ENCODE results near the gene OSBPL10. TPM values are rescaled to one million over a fixed set of nuclear protein-coding genes. Genes with fewer than 3 reads are reported as not detected.

OSBPL10 gene
- total and polyA plus RNA-seq, 2 donors (not counting 1 experiment from before 2014, with no cell fraction given): 7.1 to 7.5 TPM

DNA sequence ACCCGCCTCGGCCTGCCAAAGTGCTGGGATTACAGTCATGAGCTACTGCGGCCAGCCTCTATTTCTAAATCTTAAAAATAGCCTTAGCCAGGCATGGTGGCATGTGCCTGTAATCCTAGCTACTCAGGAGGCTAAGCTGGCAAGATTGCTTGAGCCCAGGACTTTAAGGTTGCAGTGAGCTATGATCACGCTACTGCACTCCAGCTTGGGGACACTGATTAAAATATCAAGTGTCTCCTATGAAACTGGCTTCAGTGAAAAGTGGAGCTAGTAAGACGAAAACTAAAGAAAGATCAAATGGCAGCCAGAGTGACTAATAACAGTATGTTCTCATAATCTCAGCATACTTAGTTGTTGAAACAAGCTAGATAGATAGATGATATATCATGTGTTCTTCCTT lies 335.8 kb downstream of the OSBPL10 start:
- TF ChIP-seq, protein P1, sequence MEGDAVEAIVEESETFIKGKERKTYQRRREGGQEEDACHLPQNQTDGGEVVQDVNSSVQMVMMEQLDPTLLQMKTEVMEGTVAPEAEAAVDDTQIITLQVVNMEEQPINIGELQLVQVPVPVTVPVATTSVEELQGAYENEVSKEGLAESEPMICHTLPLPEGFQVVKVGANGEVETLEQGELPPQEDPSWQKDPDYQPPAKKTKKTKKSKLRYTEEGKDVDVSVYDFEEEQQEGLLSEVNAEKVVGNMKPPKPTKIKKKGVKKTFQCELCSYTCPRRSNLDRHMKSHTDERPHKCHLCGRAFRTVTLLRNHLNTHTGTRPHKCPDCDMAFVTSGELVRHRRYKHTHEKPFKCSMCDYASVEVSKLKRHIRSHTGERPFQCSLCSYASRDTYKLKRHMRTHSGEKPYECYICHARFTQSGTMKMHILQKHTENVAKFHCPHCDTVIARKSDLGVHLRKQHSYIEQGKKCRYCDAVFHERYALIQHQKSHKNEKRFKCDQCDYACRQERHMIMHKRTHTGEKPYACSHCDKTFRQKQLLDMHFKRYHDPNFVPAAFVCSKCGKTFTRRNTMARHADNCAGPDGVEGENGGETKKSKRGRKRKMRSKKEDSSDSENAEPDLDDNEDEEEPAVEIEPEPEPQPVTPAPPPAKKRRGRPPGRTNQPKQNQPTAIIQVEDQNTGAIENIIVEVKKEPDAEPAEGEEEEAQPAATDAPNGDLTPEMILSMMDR (conservative IDR thresholded peaks at IDR 0.05 in 1 of 2, IDR thresholded peaks at IDR 0.05 in 1 of 2; ENCODE audit: low read depth in 1 of 2, low read length in 2 of 2): no peak
- TF ChIP-seq EZH2 (IDR thresholded peaks at IDR 0.05; ENCODE audit: low read length, missing control alignments): no peak
- peak in 1 of 2 donors; percentile 19 for DNase-seq (ENCODE audit: low read depth in 2 of 2)
- H3K4me2 ChIP-seq (ENCODE audit: extremely low read depth, insufficient read depth, low read length): no peak overlapping the region

DNA sequence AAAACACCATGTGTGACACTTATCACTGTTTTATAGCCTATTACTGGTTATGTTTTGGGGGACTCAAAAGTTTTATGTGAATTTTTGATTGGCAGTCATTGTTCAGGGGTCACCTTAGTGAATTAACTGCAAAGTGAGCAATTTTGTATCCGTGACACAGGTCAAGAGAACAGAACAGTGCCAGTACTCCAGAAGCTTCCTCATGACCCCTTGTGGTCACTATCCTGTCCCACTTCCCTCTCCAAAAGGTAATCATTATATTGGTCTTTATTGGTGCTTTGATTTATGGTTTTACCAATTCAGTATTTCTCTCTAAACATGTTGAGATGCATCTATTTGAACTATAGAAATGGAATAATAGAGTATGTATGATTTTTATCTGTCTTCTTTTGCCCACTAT lies 341.2 kb downstream of the OSBPL10 start:
- Histone ChIP-seq H3K36me3 (ENCODE audit: control insufficient read depth, insufficient read depth, low read length) (no peaks in the 10 kb centered on the region), H2AFZ (ENCODE audit: low read length) (no peak overlapping the region), H3K4me1 (ENCODE audit: control insufficient read depth, extremely low read depth, insufficient read depth, low read length) (no peaks in the 10 kb centered on the region), H3K4me2 (ENCODE audit: extremely low read depth, insufficient read depth, low read length) (no peak overlapping the region), H3K79me2 (ENCODE audit: control insufficient read depth, insufficient read depth, low read length) (no peaks in the 10 kb centered on the region), H3K27ac (ENCODE audit: insufficient read depth, low read length) (no peak overlapping the region), H3K9ac (ENCODE audit: insufficient read depth, low read length) (no peak overlapping the region), H3K27me3 (ENCODE audit: control insufficient read depth, insufficient read depth, low read length) (no peaks in the 10 kb centered on the region), H3K9me3 (ENCODE audit: control insufficient read depth, insufficient read depth, low read depth, low read length) (no peaks in the 10 kb centered on the region), H3K4me3 (replicated peaks in 1 of 4; ENCODE audit: control extremely low read depth in 1 of 4, insufficient read depth in 1 of 4, low read depth in 3 of 4, low read length in 4 of 4) (no peak overlapping the region), H4K20me1 (ENCODE audit: control insufficient read depth, extremely low read depth, insufficient read depth, low read length) (no peaks in the 10 kb centered on the region)
- DNase-seq (ENCODE audit: low read depth in 2 of 2): no peak
- TF ChIP-seq, protein P1 (conservative IDR thresholded peaks at IDR 0.05 in 1 of 2, IDR thresholded peaks at IDR 0.05 in 1 of 2; ENCODE audit: low read depth in 1 of 2, low read length in 2 of 2): no peak
- TF ChIP-seq EZH2 (IDR thresholded peaks at IDR 0.05; ENCODE audit: low read length, missing control alignments): no peak

More for the DNA sequence above, 335.8 kb downstream of the OSBPL10 start:
- Histone ChIP-seq H3K27ac (ENCODE audit: insufficient read depth, low read length) (no peak overlapping the region), H3K4me1 (ENCODE audit: control insufficient read depth, extremely low read depth, insufficient read depth, low read length) (no peaks in the 10 kb centered on the region), H3K9me3 (ENCODE audit: control insufficient read depth, insufficient read depth, low read depth, low read length) (no peaks in the 10 kb centered on the region), H3K79me2 (ENCODE audit: control insufficient read depth, insufficient read depth, low read length) (no peaks in the 10 kb centered on the region), H3K4me3 (replicated peaks in 1 of 4; ENCODE audit: control extremely low read depth in 1 of 4, insufficient read depth in 1 of 4, low read depth in 3 of 4, low read length in 4 of 4) (no peak overlapping the region), H3K36me3 (ENCODE audit: control insufficient read depth, insufficient read depth, low read length) (peaks cover 11% of the 10 kb centered on the region), H4K20me1 (ENCODE audit: control insufficient read depth, extremely low read depth, insufficient read depth, low read length) (no peaks in the 10 kb centered on the region), H3K27me3 (ENCODE audit: control insufficient read depth, insufficient read depth, low read length) (no peaks in the 10 kb centered on the region), H2AFZ (ENCODE audit: low read length) (no peak overlapping the region), H3K9ac (ENCODE audit: insufficient read depth, low read length) (no peak overlapping the region)

DNA sequence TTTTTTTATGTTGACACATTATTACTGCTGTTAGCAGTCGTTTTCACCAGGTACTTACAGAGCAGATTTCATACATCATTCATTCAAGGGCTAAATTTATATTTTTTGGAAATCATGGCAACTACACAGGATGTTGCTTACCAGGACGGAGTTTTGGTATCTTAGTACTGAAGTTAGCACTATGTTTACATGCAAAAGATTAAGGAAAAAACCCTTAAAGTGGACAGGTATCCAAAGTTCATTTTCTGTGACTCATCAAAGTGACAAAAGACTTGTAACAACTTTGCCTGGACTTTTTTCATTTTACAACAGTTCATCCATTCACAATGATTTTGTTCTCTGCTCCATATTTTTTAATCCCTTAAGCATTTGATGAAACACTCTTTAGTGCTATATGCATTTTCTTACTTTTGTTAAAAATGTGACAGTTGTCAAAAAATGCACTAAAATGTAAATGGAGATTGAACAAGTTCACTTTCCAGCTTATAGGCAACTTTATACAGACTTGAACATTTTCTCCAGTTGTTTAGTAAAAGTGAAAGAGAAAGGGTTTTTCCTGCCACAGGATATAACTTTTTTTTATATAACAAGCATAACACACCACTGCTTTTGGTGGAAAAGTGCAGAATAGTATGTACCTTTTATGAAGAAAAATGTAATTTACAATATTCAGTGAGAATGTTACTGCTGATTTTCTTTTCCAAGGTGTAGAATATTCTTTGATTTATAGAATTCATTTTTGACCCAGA lies 344.2 kb downstream of the OSBPL10 start:
- Histone ChIP-seq H3K79me2 (ENCODE audit: control insufficient read depth, insufficient read depth, low read length) (no peaks in the 10 kb centered on the region), H3K9ac (ENCODE audit: insufficient read depth, low read length) (no peak overlapping the region), H3K4me3 (replicated peaks in 1 of 4; ENCODE audit: control extremely low read depth in 1 of 4, insufficient read depth in 1 of 4, low read depth in 3 of 4, low read length in 4 of 4) (no peak overlapping the region), H3K36me3 (ENCODE audit: control insufficient read depth, insufficient read depth, low read length) (peaks cover 1% of the 10 kb centered on the region), H3K27ac (ENCODE audit: insufficient read depth, low read length) (no peak overlapping the region), H3K27me3 (ENCODE audit: control insufficient read depth, insufficient read depth, low read length) (no peaks in the 10 kb centered on the region), H3K9me3 (ENCODE audit: control insufficient read depth, insufficient read depth, low read depth, low read length) (no peaks in the 10 kb centered on the region), H3K4me2 (ENCODE audit: extremely low read depth, insufficient read depth, low read length) (no peak overlapping the region), H4K20me1 (ENCODE audit: control insufficient read depth, extremely low read depth, insufficient read depth, low read length) (no peaks in the 10 kb centered on the region), H3K4me1 (ENCODE audit: control insufficient read depth, extremely low read depth, insufficient read depth, low read length) (no peaks in the 10 kb centered on the region), H2AFZ (ENCODE audit: low read length) (no peak overlapping the region)
- TF ChIP-seq, protein P1 (conservative IDR thresholded peaks at IDR 0.05 in 1 of 2, IDR thresholded peaks at IDR 0.05 in 1 of 2; ENCODE audit: low read depth in 1 of 2, low read length in 2 of 2): no peak
- TF ChIP-seq EZH2 (IDR thresholded peaks at IDR 0.05; ENCODE audit: low read length, missing control alignments): no peak
- DNase-seq (ENCODE audit: low read depth in 2 of 2): no peak

Measured in fibroblast of lung (primary cell).